NCI-H2081 (cell line): ENCODE data around the gene HDAC9.

Experiments
- DNase-seq, 2 experiments: peaks; one replicate each; lab custom pipeline; 2025; lab: John Stamatoyannopoulos, UW

HDAC9 gene

GRCh38 chr7:18659746-18660145, 164.2 kb downstream of the HDAC9 start:
- no peak for DNase-seq

GRCh38 chr7:18663321-18663720, 167.8 kb downstream of the HDAC9 start:
- DNase-seq: no peak

GRCh38 chr7:18666107-18666728, 170.7 kb downstream of the HDAC9 start:
- peak; percentile 73 for DNase-seq

GRCh38 chr7:18667466-18667865, 171.9 kb downstream of the HDAC9 start:
- peak in 1 of 2 experiments; percentile 11 for DNase-seq

- DNase-seq: no peak
Observed at GRCh38 chr7:18671176-18671575, 175.6 kb downstream of the HDAC9 start.

GRCh38 chr7:18675579-18675978, 180.0 kb downstream of the HDAC9 start:
- no peak for DNase-seq

- no peak for DNase-seq
Observed at GRCh38 chr7:18679261-18679660, 183.7 kb downstream of the HDAC9 start.

- DNase-seq: peak in 1 of 2 experiments; percentile 21
Observed at GRCh38 chr7:18680576-18680975, 185.0 kb downstream of the HDAC9 start.

- no peak for DNase-seq
Observed at GRCh38 chr7:18684916-18685315, 189.4 kb downstream of the HDAC9 start.

GRCh38 chr7:18685971-18686370, 190.4 kb downstream of the HDAC9 start:
- DNase-seq: no peak

GRCh38 chr7:18689551-18689950, 194.0 kb downstream of the HDAC9 start:
- DNase-seq: no peak

GRCh38 chr7:18693406-18693805, 197.9 kb downstream of the HDAC9 start:
- DNase-seq: no peak

- no peak for DNase-seq
Observed at GRCh38 chr7:18693816-18694215, 198.3 kb downstream of the HDAC9 start.

GRCh38 chr7:18694484-18694883, 198.9 kb downstream of the HDAC9 start:
- no peak for DNase-seq

GRCh38 chr7:18694911-18695310, 199.4 kb downstream of the HDAC9 start:
- DNase-seq: no peak

GRCh38 chr7:18698258-18698734, 202.7 kb downstream of the HDAC9 start:
- DNase-seq: no peak

- DNase-seq: no peak
Observed at GRCh38 chr7:18700147-18700546, 204.6 kb downstream of the HDAC9 start.

- DNase-seq: no peak
Observed at GRCh38 chr7:18702071-18702829, 206.7 kb downstream of the HDAC9 start.

GRCh38 chr7:18703685-18704084, 208.1 kb downstream of the HDAC9 start:
- DNase-seq: no peak

- DNase-seq: no peak
Observed at GRCh38 chr7:18706670-18707069, 211.1 kb downstream of the HDAC9 start.

GRCh38 chr7:18708204-18708603, 212.7 kb downstream of the HDAC9 start:
- DNase-seq: no peak

GRCh38 chr7:18715988-18716387, 220.4 kb downstream of the HDAC9 start:
- DNase-seq: no peak

GRCh38 chr7:18721429-18721828, 225.9 kb downstream of the HDAC9 start:
- no peak for DNase-seq

GRCh38 chr7:18724318-18724717, 228.8 kb downstream of the HDAC9 start:
- no peak for DNase-seq
